Endothelial cell of umbilical vein (primary cell): ENCODE data around the gene CARMIL3. TPM values are rescaled to one million over a fixed set of nuclear protein-coding genes. Genes with fewer than 3 reads are reported as not detected.

Experiments used
- BruUV-seq: library from RNA; stranded (reverse); fragments of 400-500 nt; replicated peaks from 2 replicates; lab custom pipeline; 2021; lab: Mats Ljungman, UMichigan
- CTCF ChIA-PET: fragments of 300-600, 350-600 bp; sonication (Branson Sonifier 250); formaldehyde crosslinking; loops from one replicate; lab custom pipeline; 2021; ENCODE audit warnings: antibody characterized with exemption, inconsistent platforms; lab: Charles Lee
- POLR2A ChIA-PET: fragments of 300-600, 350-600 bp; sonication (Branson Sonifier 250); formaldehyde crosslinking; loops from one replicate; lab custom pipeline; 2021; ENCODE audit warnings: antibody characterized with exemption, inconsistent platforms; lab: Charles Lee
- DNase-seq: peaks from one replicate; pipeline ENCODE4 v3.0.0-alpha.2; 2011; ENCODE audit warnings: low read depth, low spot score
- FAIRE-seq: peaks from 2 replicates; lab custom pipeline; 2011; peaks lifted over from hg19 to GRCh38; lab: Jason Lieb, UNC
- H2AFZ ChIP-seq: 2 replicates; pipeline ENCODE4 v1.6.0; 2012; ENCODE audit warnings: low read depth, low read length, control low read depth, inconsistent platforms
- H3K27ac ChIP-seq: 2 replicates; pipeline ENCODE4 v1.5.1; 2011; ENCODE audit warnings: low read depth, mild to moderate bottlenecking, control low read depth, low read length, moderate library complexity; ENCODE audit not compliant: insufficient read depth
- H3K27me3 ChIP-seq, 2 experiments: 2 replicates each; pipeline versions ENCODE4 v1.6.0 to v1.6.1; 2011; ENCODE audit warnings: low read length in 2 of 2, mixed read lengths in 1 of 2; ENCODE audit not compliant: control insufficient read depth in 2 of 2, insufficient read depth in 2 of 2
- H3K36me3 ChIP-seq, 2 experiments: 2 replicates in 1 of 2; 3 replicates in 1 of 2; pipeline ENCODE4 v1.5.1; 2011; ENCODE audit warnings: low read length in 2 of 2, mild to moderate bottlenecking in 1 of 2, moderate library complexity in 1 of 2; ENCODE audit not compliant: control insufficient read depth in 2 of 2, insufficient read depth in 2 of 2; ENCODE audit errors: extremely low read depth in 1 of 2
- H3K4me1 ChIP-seq: 3 replicates; pipeline ENCODE4 v1.5.1; 2011; ENCODE audit warnings: mild to moderate bottlenecking, low read length; ENCODE audit not compliant: control insufficient read depth, insufficient read depth; ENCODE audit errors: extremely low read depth
- H3K4me2 ChIP-seq: 2 replicates; pipeline ENCODE4 v1.6.1; 2011; ENCODE audit warnings: low read length, control low read depth, mixed read lengths; ENCODE audit not compliant: insufficient read depth
- H3K4me3 ChIP-seq, 3 experiments: fragments of 200-600 bp in 1 of 3; sonication (generic), shearing (Covaris generic) in 1 of 3; replicated peaks in 1 of 3; 2 replicates each; pipeline ENCODE4 v1.5.1; 2011 to 2016; ENCODE audit warnings: control low read depth in 3 of 3, low read length in 3 of 3, mild to moderate bottlenecking in 2 of 3, inconsistent platforms in 1 of 3, low read depth in 1 of 3, moderate library complexity in 1 of 3; ENCODE audit not compliant: insufficient read depth in 1 of 3
- H3K79me2 ChIP-seq: 2 replicates; pipeline ENCODE4 v1.6.0; 2012; ENCODE audit warnings: low read length, inconsistent platforms; ENCODE audit not compliant: control insufficient read depth, insufficient read depth
- H3K9ac ChIP-seq: replicated peaks from 2 replicates; pipeline ENCODE3; 2011; ENCODE audit warnings: low read length, control low read depth; ENCODE audit not compliant: insufficient read depth; ENCODE audit errors: extremely low read depth
- H3K9me1 ChIP-seq: replicated peaks from 3 replicates; pipeline ENCODE4 v1.6.0; 2011; ENCODE audit warnings: mild to moderate bottlenecking, low read length; ENCODE audit not compliant: control insufficient read depth, insufficient read depth; ENCODE audit errors: extremely low read depth
- H3K9me3 ChIP-seq: replicated peaks from 2 replicates; pipeline ENCODE4 v1.5.1; 2012; ENCODE audit warnings: low read length, inconsistent platforms; ENCODE audit not compliant: control insufficient read depth, insufficient read depth
- H4K20me1 ChIP-seq: replicated peaks from 2 replicates; pipeline ENCODE3; 2011; ENCODE audit warnings: mild to moderate bottlenecking, low read length; ENCODE audit not compliant: control insufficient read depth, insufficient read depth; ENCODE audit errors: extremely low read depth
- CTCF ChIP-seq, 2 donors: IDR thresholded peaks; 1 replicate in 1 of 2; 2 replicates in 1 of 2; pipeline ENCODE4 v1.5.1; 2011; ENCODE audit warnings: low read length in 2 of 2, mild to moderate bottlenecking in 2 of 2, moderate library complexity in 2 of 2, control low read depth in 1 of 2, inconsistent platforms in 1 of 2, low read depth in 1 of 2; ENCODE audit not compliant: insufficient read depth in 1 of 2; ENCODE audit errors: extremely low read depth in 1 of 2
- EZH2 ChIP-seq: IDR thresholded peaks from 2 replicates; pipeline ENCODE4 v1.6.1; 2012; ENCODE audit warnings: borderline replicate concordance, low read depth, mild to moderate bottlenecking, moderate library complexity, low read length, inconsistent platforms; ENCODE audit not compliant: severe bottlenecking
- FOS ChIP-seq: IDR thresholded peaks from 2 replicates; pipeline ENCODE4 v1.6.1; 2011; ENCODE audit warnings: mild to moderate bottlenecking, low read length, moderate library complexity, borderline replicate concordance; ENCODE audit not compliant: insufficient read depth
- GATA2 ChIP-seq: IDR thresholded peaks from 2 replicates; pipeline ENCODE4 v1.7.0; 2011; ENCODE audit warnings: low read depth, mild to moderate bottlenecking, moderate library complexity, mixed read lengths, low read length; ENCODE audit not compliant: insufficient read length, insufficient read depth
- JUN ChIP-seq: IDR thresholded peaks from 2 replicates; pipeline ENCODE4 v1.6.1; 2011; ENCODE audit warnings: borderline replicate concordance, low read depth; ENCODE audit not compliant: insufficient read length, insufficient read depth
- MAX ChIP-seq: IDR thresholded peaks from 2 replicates; pipeline ENCODE4 v1.6.1; 2011; ENCODE audit not compliant: insufficient read depth, insufficient read length
- MYC ChIP-seq: IDR thresholded peaks from one replicate; pipeline ENCODE4 v1.6.1; 2011; ENCODE audit warnings: mild to moderate bottlenecking, low read depth, low read length
- POLR2A ChIP-seq: IDR thresholded peaks from 2 replicates; pipeline ENCODE4 v1.6.1; 2012; ENCODE audit warnings: low read depth, mild to moderate bottlenecking, control low read depth, low read length
- POLR2AphosphoS5 ChIP-seq: IDR thresholded peaks from 2 replicates; pipeline ENCODE4 v1.6.1; 2012; ENCODE audit warnings: low read depth, mild to moderate bottlenecking, control low read depth, low read length, moderate library complexity; ENCODE audit not compliant: insufficient read depth
- dilution Hi-C: fragments of 300-500 bp; cut with MboI; formaldehyde crosslinking; loops from one replicate; pipeline ENCODE4 v1.15.0; 2019; ENCODE audit warnings: low sequenced_read_pairs; ENCODE audit not compliant: extremely low pct_ligation_motif_present
- intact Hi-C: fragments of 100-400 bp; cut with micrococcal nuclease; formaldehyde crosslinking; loops from one replicate; pipeline ENCODE4 v1.10.0; 2022
- polyA plus RNA-seq, 4 experiments: library from polyadenylated mRNA; depleted of rRNA in 3 of 4; stranded (reverse) in 3 of 4; unstranded in 1 of 4; fragments of >200 nt; gene quantifications; 2 replicates each; pipeline versions ENCODE4 v1.2.1 to v1.2.3, GENCODE V29; 2011 to 2012; ENCODE audit warnings: missing spikeins in 1 of 4
- total RNA-seq: library from RNA; stranded (reverse); gene quantifications from 2 replicates; pipeline ENCODE4 v1.2.3, GENCODE V29; 2021

Gene CARMIL3
- total and polyA plus RNA-seq, 2 donors (not counting 3 experiments of a cell fraction or from before 2014, with no cell fraction given), result 0.03 TPM; not detected in 1

- no peaks in the 10 kb centered on the region for H3K27me3 ChIP-seq
- POLR2A ChIA-PET, result no interaction called here
Observed at GRCh38 chr14:24072436-24072835, 20.6 kb downstream of the CARMIL3 start.

More at GRCh38 chr14:24072436-24072835, 20.6 kb downstream of the CARMIL3 start:
- Histone ChIP-seq H3K9ac (no peak overlapping the region), H3K36me3 (no peaks in the 10 kb centered on the region), H3K4me1 (no peaks in the 10 kb centered on the region), H3K9me1 (no peaks in the 10 kb centered on the region), H3K27ac (no peak overlapping the region), H3K79me2 (no peaks in the 10 kb centered on the region), H3K9me3 (no peaks in the 10 kb centered on the region), H2AFZ (no peak overlapping the region), H3K4me2 (no peak overlapping the region), H3K4me3 (no peak overlapping the region), H4K20me1 (no peaks in the 10 kb centered on the region)
- TF ChIP-seq MYC (no peak), POLR2A (no peak), EZH2 (no peak), GATA2 (no peak), FOS (no peak), JUN (no peak), MAX (no peak), CTCF (IDR thresholded peaks at IDR 0.05; ENCODE audit: extremely low read depth in 1 of 2, insufficient read depth in 1 of 2, low read depth in 1 of 2, low read length in 2 of 2) (no peak), POLR2AphosphoS5 (no peak)
- FAIRE-seq (no peak), DNase-seq (no peak)
- CTCF ChIA-PET, result interaction anchor here (1.1 to 1.3 kb wide), 2 partner anchors 14 to 19 kb away, joined by 3 to 4 read pairs; no protein-coding TSS in a partner anchor
- dilution Hi-C loops, result no loop called here
- BruUV-seq, result no TSS peak
- intact Hi-C loops, result no loop called here
